Activated naive CD4-positive, alpha-beta T cell (primary cell): ENCODE measurements around the gene VPS35.
"Not testable (repeated sequence)": the region's sequence is repeated elsewhere in the genome, so short reads cannot be mapped to it uniquely, and the experiment has no call there.

ENCODE experiments used
- DNase-seq, 4 experiments: peaks; one replicate each; lab custom pipeline; 2025; lab: John Stamatoyannopoulos, UW

VPS35 gene

GRCh38 chr16:46712911-46713310 is 23.9 kb upstream of the VPS35 start:
- DNase-seq, result no peak

DNA sequence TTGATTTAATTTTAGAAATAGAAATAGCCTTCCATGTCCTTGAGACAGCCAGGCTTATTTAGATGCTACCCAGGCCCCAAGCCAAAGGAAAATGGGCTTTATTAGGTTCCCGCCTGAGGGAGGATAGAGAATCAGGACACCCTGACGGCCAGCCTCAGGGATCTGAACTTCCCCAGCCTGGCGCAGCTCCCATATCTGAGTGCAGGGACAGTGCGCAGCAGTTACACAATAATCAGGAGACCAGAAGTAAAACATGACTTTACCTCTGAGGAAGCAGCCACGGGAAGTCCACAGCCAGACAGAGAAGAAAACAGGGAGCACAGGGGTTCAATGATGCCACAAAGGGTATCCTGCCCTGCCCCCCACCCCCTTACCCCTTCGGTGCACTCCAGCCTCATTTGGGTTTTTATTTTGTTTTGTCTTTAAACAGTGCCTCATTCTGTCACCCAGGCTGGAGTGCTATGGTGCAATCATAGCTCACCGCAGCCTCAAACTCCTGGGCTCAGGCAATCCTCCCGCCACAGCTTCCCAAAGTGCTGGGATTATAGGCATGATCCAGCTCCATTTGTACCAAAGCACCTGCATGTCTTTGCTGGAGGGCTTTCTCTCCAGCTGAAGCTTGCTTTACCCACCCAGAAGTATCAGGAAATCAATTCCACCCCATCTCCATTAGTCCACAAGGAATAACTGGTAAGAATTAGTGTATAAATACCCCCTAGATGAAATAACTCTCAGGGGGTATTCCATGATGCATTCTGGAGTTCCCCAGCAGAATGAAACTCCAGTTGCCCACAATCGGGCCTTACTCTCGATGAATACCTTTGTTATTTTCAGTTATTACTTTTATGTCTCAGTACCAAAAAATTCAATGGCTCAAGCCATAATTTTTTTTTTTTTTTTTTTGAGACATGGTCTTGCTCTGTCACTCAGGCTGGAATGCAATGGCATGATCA is 22.4 kb upstream of the VPS35 start:
- DNase-seq, result no peak

DNA sequence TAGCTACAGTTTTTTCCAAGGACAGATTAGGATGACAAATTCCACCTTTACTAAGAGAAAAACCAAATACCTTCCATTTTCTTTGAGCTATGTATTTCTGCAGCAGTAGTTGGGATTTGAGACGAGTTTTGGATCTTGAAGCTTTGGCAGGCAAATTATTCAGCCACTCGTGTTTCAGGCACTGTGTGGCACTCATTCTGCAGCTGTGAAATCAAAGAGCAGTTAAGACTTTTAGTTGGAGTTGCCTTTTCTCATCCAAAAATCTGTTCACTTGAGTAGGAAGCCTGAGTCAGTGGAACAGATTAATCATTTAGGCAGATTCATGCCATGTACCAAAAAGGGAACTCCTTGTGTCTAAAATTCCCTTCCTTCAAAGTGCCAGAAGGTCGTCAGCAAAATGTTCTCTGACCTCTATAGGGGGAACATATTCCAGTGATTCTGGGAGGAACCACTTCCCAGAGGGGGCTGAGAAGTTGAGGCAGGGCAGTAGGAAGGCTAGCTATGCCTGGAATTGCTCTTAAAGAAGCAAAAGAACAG is 20.6 kb upstream of the VPS35 start:
- DNase-seq, result no peak

- DNase-seq, result no peak
Observed at GRCh38 chr16:46706642-46707041, 17.7 kb upstream of the VPS35 start.

GRCh38 chr16:46702030-46702429 is 13.1 kb upstream of the VPS35 start:
- DNase-seq, result no peak

DNA sequence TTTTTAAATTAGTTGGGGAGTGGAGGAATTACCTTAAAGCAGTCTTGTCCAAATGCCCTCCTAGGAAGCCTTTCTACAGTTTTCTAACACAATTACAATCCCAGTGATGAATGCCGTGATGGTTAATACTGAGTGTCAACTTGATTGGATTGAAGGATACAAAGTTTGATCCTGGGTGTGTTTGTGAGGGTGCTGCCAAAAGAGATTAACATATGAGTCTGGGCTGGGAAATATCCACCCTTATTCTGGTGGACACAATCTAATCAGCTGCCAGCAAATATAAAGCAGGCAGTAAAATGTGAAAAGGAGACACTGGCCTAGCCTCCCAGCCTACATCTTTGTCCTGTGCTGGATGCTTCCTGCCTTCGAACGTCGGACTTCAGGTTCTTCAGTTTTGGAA is 12.6 kb upstream of the VPS35 start:
- DNase-seq, result no peak

DNA sequence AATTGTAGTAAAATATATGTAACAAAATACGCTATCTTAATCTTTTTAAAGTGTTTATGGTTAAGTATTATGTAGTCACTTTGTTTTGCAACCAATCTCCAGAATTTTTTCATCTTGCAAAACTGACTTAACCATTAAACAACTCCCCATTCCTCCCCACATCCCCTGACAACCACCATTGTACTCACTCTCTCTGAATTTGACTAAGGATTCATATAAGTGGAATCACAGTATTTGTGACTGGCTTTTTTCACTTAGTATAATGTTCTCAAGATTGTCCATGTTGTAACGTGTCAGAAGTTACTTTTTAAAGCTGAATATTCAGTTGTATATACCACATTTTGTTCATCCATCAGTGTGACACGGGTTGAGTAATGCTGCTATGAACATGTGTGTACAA is 11.1 kb upstream of the VPS35 start:
- no peak for DNase-seq

- DNase-seq, result no peak
Observed at GRCh38 chr16:46696957-46697356, 8.0 kb upstream of the VPS35 start.

DNA sequence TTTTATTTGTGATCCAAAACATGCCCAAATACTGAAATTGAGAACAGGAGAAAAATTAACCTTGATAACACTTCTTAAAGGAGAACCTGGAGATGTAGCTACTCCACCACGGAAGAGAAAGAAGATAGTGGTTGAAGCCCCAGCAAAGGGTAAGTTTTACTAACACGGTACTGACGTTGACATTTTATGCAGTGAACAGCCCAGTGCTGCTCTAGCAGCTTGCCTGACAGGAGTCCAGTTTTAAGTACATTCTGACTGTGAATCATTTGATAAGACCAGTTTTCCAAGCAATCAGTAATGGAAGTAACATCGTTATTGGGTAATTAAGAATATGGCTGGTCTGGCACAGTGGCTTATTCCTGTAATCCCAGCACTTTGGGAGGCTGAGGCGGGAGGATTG is 7.0 kb upstream of the VPS35 start:
- DNase-seq, result no peak

DNA sequence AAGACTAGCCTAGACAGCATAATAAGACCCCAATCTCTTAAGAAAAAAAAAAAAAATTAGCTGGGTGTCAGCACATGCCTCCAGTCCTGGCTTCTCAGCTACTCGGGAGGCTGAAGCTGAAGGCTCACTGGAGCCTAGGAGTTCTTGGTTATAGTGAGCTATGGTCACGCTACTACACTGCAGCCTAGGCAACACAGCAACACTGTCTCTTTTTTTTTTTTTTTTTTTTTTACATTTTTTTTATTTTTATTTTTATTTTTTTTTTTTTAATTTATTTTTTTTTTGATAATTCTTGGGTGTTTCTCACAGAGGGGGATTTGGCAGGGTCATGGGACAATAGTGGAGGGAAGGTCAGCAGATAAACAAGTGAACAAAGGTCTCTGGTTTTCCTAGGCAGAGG is 4.6 kb upstream of the VPS35 start:
- DNase-seq, result no peak

GRCh38 chr16:46691726-46692125 is 2.7 kb upstream of the VPS35 start:
- DNase-seq, result no peak

DNA sequence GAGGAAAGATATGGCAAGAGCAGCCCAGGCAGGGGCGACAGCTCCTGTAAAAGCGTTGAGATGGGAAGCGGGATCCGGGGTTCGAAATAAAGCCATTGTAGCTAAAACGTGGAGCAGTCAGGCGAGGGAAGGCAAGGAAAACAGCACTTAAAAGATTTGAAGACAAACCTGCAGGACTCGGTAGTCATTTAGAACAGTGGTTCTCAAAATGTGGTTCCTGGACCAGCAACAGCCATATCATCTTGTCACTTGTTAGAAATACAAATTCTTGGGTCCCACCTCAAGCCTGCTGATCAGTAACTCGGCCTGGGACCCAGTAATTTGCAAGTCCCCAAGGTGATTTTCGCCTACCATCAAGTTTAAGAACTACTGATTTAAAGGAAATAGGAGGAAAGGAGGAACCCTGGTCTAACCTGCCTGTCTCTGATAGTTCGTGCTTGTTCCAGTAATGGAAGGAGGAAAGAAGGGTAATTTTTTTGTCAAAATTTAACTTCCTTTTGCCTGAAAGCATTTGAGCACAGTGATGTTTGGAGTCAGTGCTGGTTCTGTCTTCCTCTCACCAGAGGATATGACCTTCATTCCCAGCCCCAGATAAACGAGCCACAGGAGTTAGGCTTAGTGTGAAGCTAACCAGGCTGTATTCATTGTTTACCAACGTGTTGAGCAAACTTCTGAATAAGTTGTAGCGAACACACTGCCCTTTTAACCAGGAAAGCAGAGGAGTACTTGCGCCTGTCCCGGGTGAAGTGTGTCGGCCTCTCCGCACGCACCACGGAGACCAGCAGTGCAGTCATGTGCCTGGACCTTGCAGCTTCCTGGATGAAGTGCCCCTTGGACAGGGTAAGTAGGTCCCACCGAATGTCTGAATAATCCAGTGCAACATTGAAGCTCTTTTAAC is 1.6 kb upstream of the VPS35 start:
- DNase-seq, result no peak

DNA sequence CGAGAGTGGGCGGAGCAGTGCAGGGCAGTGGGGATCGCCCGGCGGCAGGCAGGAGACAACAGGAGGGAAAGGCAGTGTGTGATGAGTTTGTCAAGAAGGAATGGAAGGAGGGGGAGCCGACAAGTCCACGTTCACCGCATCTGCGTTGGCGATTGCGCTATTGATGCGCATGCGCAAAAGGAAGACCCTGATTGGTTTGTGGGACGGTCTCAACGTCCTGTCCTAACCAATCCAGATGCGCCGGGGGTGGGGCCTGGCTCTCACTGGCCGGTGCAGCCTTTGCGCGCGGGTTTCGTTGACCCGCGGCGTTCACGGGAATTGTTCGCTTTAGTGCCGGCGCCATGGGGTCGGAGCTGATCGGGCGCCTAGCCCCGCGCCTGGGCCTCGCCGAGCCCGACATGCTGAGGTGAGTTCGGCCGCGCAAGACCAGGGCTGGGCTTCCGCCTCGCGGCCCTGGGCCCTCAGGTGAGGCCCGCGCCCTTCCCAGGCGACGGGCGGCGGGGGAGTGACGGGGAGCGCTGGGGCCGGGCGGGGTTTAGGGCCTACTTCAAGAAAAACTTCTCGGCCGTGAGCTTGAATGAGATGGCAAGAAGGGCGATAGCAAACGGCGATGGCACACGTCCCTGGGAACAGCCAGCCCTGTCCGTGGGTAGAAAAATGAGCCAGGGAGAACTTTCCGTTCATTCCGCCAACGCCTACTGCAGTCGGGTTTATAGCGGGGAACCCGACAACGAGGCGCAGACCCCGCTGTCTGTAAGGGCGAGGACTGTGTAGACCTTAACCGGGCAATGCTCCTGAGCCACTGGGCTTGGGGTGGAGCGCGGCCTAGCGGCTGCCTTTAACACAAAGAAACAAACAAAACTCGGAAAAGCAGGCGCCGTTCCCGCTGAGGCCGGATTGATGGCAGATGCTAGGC is 645 bp upstream of the VPS35 start, which contains the start of gene ORC6:
ORC6 (plus strand) TSS at position 295 of the 916 bp plus-strand sequence; CDS start at position 342, 47 bp downstream.
- DNase-seq, result peak; percentile 95 to 99 (median 96)

GRCh38 chr16:46688101-46688653 is 801 bp downstream of the VPS35 start:
- DNase-seq, result no peak

DNA sequence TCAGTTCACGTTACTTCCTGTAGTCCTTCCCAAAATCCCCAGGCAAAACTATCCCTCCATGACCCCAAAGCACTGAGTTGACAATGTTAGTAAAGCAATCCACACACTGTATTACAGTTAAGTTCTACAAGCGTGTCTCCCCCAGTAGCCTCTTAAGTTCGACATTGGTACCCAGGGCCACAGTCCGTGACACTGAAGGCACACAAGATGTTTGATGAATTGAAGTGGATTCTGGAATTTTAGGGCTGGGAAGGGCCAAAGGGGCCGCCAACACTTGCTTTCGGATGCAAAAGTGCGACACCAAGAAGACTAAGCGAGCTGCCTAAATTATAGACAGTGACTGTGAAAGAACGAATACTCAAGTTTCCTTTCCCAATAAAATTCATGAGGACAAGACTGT is 1.5 kb downstream of the VPS35 start:
- no peak for DNase-seq

GRCh38 chr16:46686815-46687473 is 2.0 kb downstream of the VPS35 start:
- no peak for DNase-seq

GRCh38 chr16:46681867-46682266 is 7.1 kb downstream of the VPS35 start:
- DNase-seq, result not testable (repeated sequence)

DNA sequence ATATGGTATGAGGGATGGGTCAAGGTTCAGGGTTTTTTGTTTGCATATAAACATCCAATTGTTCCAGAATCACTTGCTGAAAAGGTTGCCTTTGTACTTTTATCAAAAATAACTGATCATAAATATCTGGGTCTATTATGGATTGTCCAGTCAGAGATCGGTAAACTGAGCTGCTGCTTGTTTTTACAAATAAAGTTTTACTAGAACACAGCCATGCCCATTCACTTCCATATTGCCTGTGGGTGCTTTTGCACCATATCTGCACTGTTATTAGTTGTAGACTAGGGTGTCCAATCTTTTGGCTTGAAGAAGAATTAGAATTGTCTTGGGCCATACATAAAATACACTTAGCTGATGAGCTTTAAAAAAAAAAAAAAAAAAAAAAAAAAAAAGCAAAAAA is 11.0 kb downstream of the VPS35 start:
- DNase-seq, result not testable (repeated sequence)

GRCh38 chr16:46673320-46674013 is 15.5 kb downstream of the VPS35 start:
- no peak for DNase-seq

- DNase-seq, result no peak
Observed at GRCh38 chr16:46662123-46662522, 26.9 kb downstream of the VPS35 start.
